Peyer's patch (tissue), 4 donors: ENCODE measurements around the gene DDX31. TPM values are rescaled to one million over a fixed set of nuclear protein-coding genes. Genes with fewer than 3 reads are reported as not detected.

ENCODE experiments used
- DNase-seq, 3 donors: peaks; one replicate each; pipeline ENCODE4 v3.0.0-alpha.2; 2017 to 2019
- H3K27ac ChIP-seq, 4 donors: fragments of 200-600 bp; sonication (generic); one replicate each; pipeline ENCODE4 v1.5.1; 2016 to 2019
- H3K27me3 ChIP-seq, 2 donors: fragments of 200-600 bp; sonication (generic); one replicate each; pipeline ENCODE4 v1.5.1; 2019
- H3K36me3 ChIP-seq, 3 donors: fragments of 200-600 bp; sonication (generic); one replicate each; pipeline ENCODE4 v1.5.1; 2016 to 2019
- H3K4me1 ChIP-seq, 4 donors: fragments of 200-600 bp; sonication (generic); one replicate each; pipeline ENCODE4 v1.5.1; 2016 to 2019
- H3K4me3 ChIP-seq, 4 donors: fragments of 200-600 bp; sonication (generic); 1 replicate in 3 of 4; 2 replicates in 1 of 4; pipeline ENCODE4 v1.5.1; 2016 to 2019; ENCODE audit warnings: mild to moderate bottlenecking in 1 of 4
- H3K9me3 ChIP-seq, 4 donors: fragments of 200-600 bp; sonication (generic); one replicate each; pipeline ENCODE4 v1.5.1; 2016 to 2019; ENCODE audit warnings: mild to moderate bottlenecking in 1 of 4
- CTCF ChIP-seq, 6 experiments: fragments of 450-650 bp in 4 of 6; fragments of 200-600 bp in 2 of 6; sonication (generic) in 1 of 6; IDR thresholded peaks; one replicate each; pipeline ENCODE4 v1.5.1; 2017 to 2019; ENCODE audit warnings: antibody characterized with exemption in 6 of 6, mild to moderate bottlenecking in 3 of 6, moderate library complexity in 1 of 6
- POLR2A ChIP-seq, 2 donors: fragments of 450-650 bp; IDR thresholded peaks; one replicate each; pipeline ENCODE4 v1.5.1; 2017; ENCODE audit warnings: antibody characterized with exemption in 2 of 2, mild to moderate bottlenecking in 2 of 2, moderate library complexity in 2 of 2
- total RNA-seq, 4 donors: library from RNA; depleted of rRNA; stranded (reverse); fragments of >200 nt; gene quantifications; one replicate each; pipeline ENCODE4 v1.1.0, GENCODE V29; 2016

Gene DDX31
- total RNA-seq, 4 donors from 2014 or later = 4.9 to 14.0 (median 9.0) TPM

- H3K36me3 ChIP-seq = peaks cover 0 to 47% (median 0%) of the 10 kb centered on the region in 3 donors
- no peaks in the 10 kb centered on the region for H3K9me3 ChIP-seq
- TF ChIP-seq CTCF (IDR thresholded peaks at IDR 0.05) = no peak
- no peak for TF ChIP-seq POLR2A (IDR thresholded peaks at IDR 0.05)
- DNase-seq = no peak
- no peak overlapping the region for H3K4me3 ChIP-seq
- no peak overlapping the region for H3K27ac ChIP-seq
- H3K4me1 ChIP-seq = no peaks in the 10 kb centered on the region
- H3K27me3 ChIP-seq = no peaks in the 10 kb centered on the region
Measured at GRCh38 chr9:132679946-132680625, 10.3 kb upstream of the DDX31 start.

GRCh38 chr9:132677976-132678375 is 8.2 kb upstream of the DDX31 start:
- TF ChIP-seq POLR2A (IDR thresholded peaks at IDR 0.05) (no peak), CTCF (IDR thresholded peaks at IDR 0.05) (no peak)
- H3K27me3 ChIP-seq = no peaks in the 10 kb centered on the region
- no peak for DNase-seq
- no peak overlapping the region for H3K27ac ChIP-seq
- H3K4me1 ChIP-seq = peaks cover 0 to 2% (median 0%) of the 10 kb centered on the region in 4 donors
- H3K4me3 ChIP-seq = no peak overlapping the region
- H3K9me3 ChIP-seq = no peaks in the 10 kb centered on the region
- peaks cover 0 to 31% (median 0%) of the 10 kb centered on the region in 3 donors for H3K36me3 ChIP-seq

GRCh38 chr9:132674485-132674884 is 4.7 kb upstream of the DDX31 start:
- H3K27me3 ChIP-seq = no peaks in the 10 kb centered on the region
- H3K27ac ChIP-seq = no peak overlapping the region
- H3K9me3 ChIP-seq = no peaks in the 10 kb centered on the region
- H3K4me3 ChIP-seq = no peak overlapping the region
- TF ChIP-seq CTCF (IDR thresholded peaks at IDR 0.05) (no peak), POLR2A (IDR thresholded peaks at IDR 0.05) (no peak)
- peaks cover 0 to 17% (median 0%) of the 10 kb centered on the region in 3 donors for H3K36me3 ChIP-seq
- H3K4me1 ChIP-seq = peaks cover 0 to 22% (median 10%) of the 10 kb centered on the region in 4 donors
- DNase-seq = no peak

- no peaks in the 10 kb centered on the region for H3K27me3 ChIP-seq
- H3K27ac ChIP-seq = no peak overlapping the region
- TF ChIP-seq CTCF (IDR thresholded peaks at IDR 0.05) = peak in 1 of 6 experiments; percentile 12
- TF ChIP-seq POLR2A (IDR thresholded peaks at IDR 0.05) = no peak
- H3K4me3 ChIP-seq = no peak overlapping the region
- peaks cover 0 to 22% (median 10%) of the 10 kb centered on the region in 4 donors for H3K4me1 ChIP-seq
- H3K36me3 ChIP-seq = peaks cover 0 to 6% (median 0%) of the 10 kb centered on the region in 3 donors
- H3K9me3 ChIP-seq = no peaks in the 10 kb centered on the region
- no peak for DNase-seq
Measured at GRCh38 chr9:132673355-132673754, 3.6 kb upstream of the DDX31 start.

GRCh38 chr9:132672413-132672690 is 2.6 kb upstream of the DDX31 start:
- H3K9me3 ChIP-seq = no peaks in the 10 kb centered on the region
- no peak overlapping the region for H3K27ac ChIP-seq

More at GRCh38 chr9:132672413-132672690, 2.6 kb upstream of the DDX31 start:
- H3K36me3 ChIP-seq = no peaks in the 10 kb centered on the region
- no peak for DNase-seq
- no peaks in the 10 kb centered on the region for H3K27me3 ChIP-seq
- H3K4me3 ChIP-seq = no peak overlapping the region
- TF ChIP-seq POLR2A (IDR thresholded peaks at IDR 0.05) (no peak), CTCF (IDR thresholded peaks at IDR 0.05) (no peak)
- peaks cover 0 to 22% (median 10%) of the 10 kb centered on the region in 4 donors for H3K4me1 ChIP-seq
